Esophagus muscularis mucosa (tissue), 4 donors: ENCODE data around the gene TMEM9. TPM values are rescaled to one million over a fixed set of nuclear protein-coding genes. Genes with fewer than 3 reads are reported as not detected.

Experiments
- DNase-seq: peaks from one replicate; pipeline ENCODE4 v3.0.0-alpha.2; 2017; ENCODE audit errors: extremely low spot score
- H3K27ac ChIP-seq, 4 donors: fragments of 200-600 bp; sonication (generic); replicated peaks in 1 of 4; 1 replicate in 3 of 4; 2 replicates in 1 of 4; pipeline ENCODE4 v1.5.1; 2016 to 2019; ENCODE audit warnings: mild to moderate bottlenecking in 1 of 4
- H3K27me3 ChIP-seq, 4 donors: fragments of 200-600 bp; sonication (generic); one replicate each; pipeline versions ENCODE4 v1.5.1 to v1.6.0; 2016 to 2019
- H3K36me3 ChIP-seq, 4 donors: fragments of 200-600 bp; sonication (generic); one replicate each; pipeline ENCODE4 v1.5.1; 2016 to 2019
- H3K4me1 ChIP-seq, 4 donors: fragments of 200-600 bp; sonication (generic); one replicate each; pipeline ENCODE4 v1.5.1; 2016 to 2019
- H3K4me3 ChIP-seq, 4 donors: fragments of 200-600 bp; sonication (generic); 1 replicate in 2 of 4; 2 replicates in 2 of 4; pipeline ENCODE4 v1.5.1; 2016 to 2019; ENCODE audit warnings: mild to moderate bottlenecking in 4 of 4, moderate library complexity in 1 of 4
- H3K9me3 ChIP-seq, 4 donors: fragments of 200-600 bp; sonication (generic); 1 replicate in 3 of 4; 2 replicates in 1 of 4; pipeline ENCODE4 v1.5.1; 2016 to 2019
- CTCF ChIP-seq, 3 experiments: fragments of 200-600 bp in 2 of 3; fragments of 450-650 bp in 1 of 3; sonication (generic) in 2 of 3; IDR thresholded peaks; one replicate each; pipeline ENCODE4 v1.5.1; 2017 to 2019; ENCODE audit warnings: antibody characterized with exemption in 3 of 3, mild to moderate bottlenecking in 2 of 3, moderate library complexity in 1 of 3
- EP300 ChIP-seq: sonication (generic); formaldehyde crosslinking; IDR thresholded peaks from one replicate; pipeline ENCODE4 v1.6.1; 2017; ENCODE audit warnings: antibody characterized with exemption
- POLR2A ChIP-seq: fragments of 450-650 bp; IDR thresholded peaks from one replicate; pipeline ENCODE4 v1.6.1; 2017; ENCODE audit warnings: antibody characterized with exemption, moderate library complexity, mild to moderate bottlenecking, low read depth
- POLR2AphosphoS5 ChIP-seq, 2 donors: sonication (generic); formaldehyde crosslinking; IDR thresholded peaks; one replicate each; pipeline ENCODE4 v1.6.1; 2017; ENCODE audit warnings: antibody characterized with exemption in 2 of 2
- WGBS: methylation state at CpG from one replicate; pipeline ENCODE4 v1.1.5; 2018; 5-methylcytosine and 5-hydroxymethylcytosine counted together
- intact Hi-C: fragments of 100-400 bp; cut with DNase I; formaldehyde crosslinking; loops from one replicate; pipeline ENCODE4 v1.15.1; 2023
- total RNA-seq, 4 donors: library from RNA; depleted of rRNA; stranded (reverse); fragments of >200 nt; gene quantifications; one replicate each; pipeline versions ENCODE4 v1.1.0 to v1.2.1, GENCODE V29; 2016

TMEM9 gene
- total RNA-seq, 4 donors from 2014 or later: 40.1 to 56.1 (median 49.5) TPM

GRCh38 chr1:201125800-201126199 is 28.5 kb downstream of the TMEM9 start:
- Histone ChIP-seq H3K27me3 (peaks cover 0 to 26% (median 0%) of the 10 kb centered on the region in 4 donors), H3K9me3 (no peaks in the 10 kb centered on the region), H3K4me3 (no peak overlapping the region), H3K4me1 (peaks cover 0 to 12% (median 11%) of the 10 kb centered on the region in 4 donors), H3K27ac (no peak overlapping the region), H3K36me3 (no peaks in the 10 kb centered on the region)
- TF ChIP-seq CTCF (IDR thresholded peaks at IDR 0.05) (no peak), POLR2AphosphoS5 (IDR thresholded peaks at IDR 0.05) (no peak), EP300 (no peak), POLR2A (no peak)
- 43% methylated on average over 7 of the region's 7 CpGs for WGBS
- DNase-seq: no peak
- intact Hi-C loops: no loop called here

GRCh38 chr1:201125019-201125418 is 29.3 kb downstream of the TMEM9 start:
- TF ChIP-seq EP300 (no peak), CTCF (IDR thresholded peaks at IDR 0.05) (no peak), POLR2AphosphoS5 (IDR thresholded peaks at IDR 0.05) (no peak), POLR2A (no peak)
- intact Hi-C loops: no loop called here
- Histone ChIP-seq H3K27me3 (peaks cover 0 to 34% (median 0%) of the 10 kb centered on the region in 4 donors), H3K4me1 (peaks cover 0 to 12% (median 11%) of the 10 kb centered on the region in 4 donors), H3K27ac (no peak overlapping the region), H3K4me3 (no peak overlapping the region), H3K36me3 (no peaks in the 10 kb centered on the region), H3K9me3 (no peaks in the 10 kb centered on the region)
- WGBS: 82% methylated on average over 7 of the region's 9 CpGs
- no peak for DNase-seq

- 100% methylated on average over 1 of the region's 1 CpG for WGBS
- no peak for DNase-seq
- TF ChIP-seq CTCF (IDR thresholded peaks at IDR 0.05) (no peak), EP300 (no peak), POLR2AphosphoS5 (IDR thresholded peaks at IDR 0.05) (no peak), POLR2A (no peak)
Measured at GRCh38 chr1:201123866-201124265, 30.4 kb downstream of the TMEM9 start.

GRCh38 chr1:201122321-201122957 is 31.8 kb downstream of the TMEM9 start:
- TF ChIP-seq EP300 (no peak), POLR2AphosphoS5 (IDR thresholded peaks at IDR 0.05) (no peak), POLR2A (no peak), CTCF (IDR thresholded peaks at IDR 0.05) (no peak)
- Histone ChIP-seq H3K9me3 (no peaks in the 10 kb centered on the region), H3K27ac (no peak overlapping the region), H3K4me3 (no peak overlapping the region), H3K4me1 (peaks cover 0 to 18% (median 16%) of the 10 kb centered on the region in 4 donors), H3K36me3 (no peaks in the 10 kb centered on the region), H3K27me3 (peaks cover 0 to 39% (median 0%) of the 10 kb centered on the region in 4 donors)
- intact Hi-C loops: no loop called here
- DNase-seq: no peak
- WGBS: 89% methylated on average over 10 of the region's 10 CpGs

More at GRCh38 chr1:201123866-201124265, 30.4 kb downstream of the TMEM9 start:
- Histone ChIP-seq H3K36me3 (no peaks in the 10 kb centered on the region), H3K27ac (no peak overlapping the region), H3K27me3 (peaks cover 0 to 39% (median 0%) of the 10 kb centered on the region in 4 donors), H3K4me1 (peaks cover 0 to 18% (median 16%) of the 10 kb centered on the region in 4 donors), H3K4me3 (no peak overlapping the region), H3K9me3 (no peaks in the 10 kb centered on the region)
- intact Hi-C loops: no loop called here
